Stimulated activated naive CD4-positive, alpha-beta T cell (primary cell): Measurements from ENCODE around the gene SNX27.

Experiments used
- DNase-seq, 6 experiments: peaks; one replicate each; lab custom pipeline; 2025; lab: John Stamatoyannopoulos, UW

The SNX27 gene

GRCh38 chr1:151705753-151706463 lies 94.1 kb downstream of the SNX27 start:
- DNase-seq: no peak

GRCh38 chr1:151706464-151707415 lies 94.9 kb downstream of the SNX27 start:
- no peak for DNase-seq

- DNase-seq: no peak
Observed at GRCh38 chr1:151707541-151708065, 95.8 kb downstream of the SNX27 start.

- no peak for DNase-seq
Observed at GRCh38 chr1:151708891-151709290, 97.0 kb downstream of the SNX27 start.

- DNase-seq: no peak
Observed at GRCh38 chr1:151710187-151710840, 98.5 kb downstream of the SNX27 start.

GRCh38 chr1:151711044-151711800 lies 99.4 kb downstream of the SNX27 start:
- no peak for DNase-seq

GRCh38 chr1:151711951-151712350 lies 100.1 kb downstream of the SNX27 start:
- no peak for DNase-seq

- DNase-seq: no peak
Observed at GRCh38 chr1:151713044-151713443, 101.2 kb downstream of the SNX27 start.

GRCh38 chr1:151713874-151714273 lies 102.0 kb downstream of the SNX27 start:
- no peak for DNase-seq

GRCh38 chr1:151714820-151715725 lies 103.2 kb downstream of the SNX27 start:
- no peak for DNase-seq

- no peak for DNase-seq
Observed at GRCh38 chr1:151715726-151716404, 104.0 kb downstream of the SNX27 start.

- DNase-seq: no peak
Observed at GRCh38 chr1:151716405-151716762, 104.5 kb downstream of the SNX27 start.

GRCh38 chr1:151716771-151717631 lies 105.2 kb downstream of the SNX27 start, which contains the start of gene CELF3:
Gene CELF3 (minus strand): TSS chr1:151716803. CDS start chr1:151716020, 783 bp downstream.
- DNase-seq: peak in 3 of 6 experiments; percentile 10 to 29 (median 15)

- DNase-seq: no peak
Observed at GRCh38 chr1:151718011-151718431, 106.2 kb downstream of the SNX27 start.

- no peak for DNase-seq
Observed at GRCh38 chr1:151718666-151719065, 106.8 kb downstream of the SNX27 start.

- no peak for DNase-seq
Observed at GRCh38 chr1:151720125-151720524, 108.3 kb downstream of the SNX27 start.

GRCh38 chr1:151720554-151720953 lies 108.7 kb downstream of the SNX27 start:
- no peak for DNase-seq

- peak; percentile 19 to 58 (median 44) for DNase-seq
Observed at GRCh38 chr1:151720974-151721787, 109.3 kb downstream of the SNX27 start, which contains the start of gene RIIAD1. Gene RIIAD1 (plus strand): TSS chr1:151721522. CDS start chr1:151721537, 15 bp downstream.
